Measurements from ENCODE around the gene ARHGAP26. TPM values are rescaled to one million over a fixed set of nuclear protein-coding genes. Genes with fewer than 3 reads are reported as not detected.
A peak's percentile ranks its signal among the peaks of the same experiment; 100 is the strongest.

Gene ARHGAP26
- total and polyA plus RNA-seq, 7 donors = 2.5 to 28.7 (median 12.0) TPM

GRCh38 chr5:143208365-143208641 lies 438.1 kb downstream of the ARHGAP26 start:
- Histone ChIP-seq H3K36me3 (ENCODE audit: insufficient read depth in 1 of 2, low read depth in 1 of 2) (no peaks in the 10 kb centered on the region), H3K27ac (peak overlapping the region; percentile 41), H3K4me3 (no peak overlapping the region), H3K4me1 (peaks cover 30% of the 10 kb centered on the region), H3K27me3 (ENCODE audit: insufficient read depth in 3 of 3, low read length in 2 of 3) (no peaks in the 10 kb centered on the region), H3K9me3 (no peaks in the 10 kb centered on the region)
- TF ChIP-seq CTCF (IDR thresholded peaks at IDR 0.05) = no peak
- ATAC-seq = no peak
- intact Hi-C loops (cut with DNase I) = no loop called here
- DNase-seq = no peak
- 74 to 76% (median 75%) methylated on average over 2 of the region's 2 CpGs for WGBS, 3 donors

GRCh38 chr5:143208781-143209510 lies 438.8 kb downstream of the ARHGAP26 start:
- Histone ChIP-seq H3K4me1 (peaks cover 30% of the 10 kb centered on the region), H3K36me3 (ENCODE audit: insufficient read depth in 1 of 2, low read depth in 1 of 2) (no peaks in the 10 kb centered on the region), H3K4me3 (no peak overlapping the region), H3K27ac (no peak overlapping the region), H3K27me3 (ENCODE audit: insufficient read depth in 3 of 3, low read length in 2 of 3) (no peaks in the 10 kb centered on the region), H3K9me3 (no peaks in the 10 kb centered on the region)
- 93 to 98% (median 96%) methylated on average over 2 of the region's 2 CpGs for WGBS, 3 donors
- TF ChIP-seq CTCF (IDR thresholded peaks at IDR 0.05) = no peak
- DNase-seq = no peak
- ATAC-seq = no peak
- intact Hi-C loops (cut with DNase I) = no loop called here

GRCh38 chr5:143209881-143210395 lies 439.8 kb downstream of the ARHGAP26 start:
- 73 to 89% (median 85%) methylated on average over 11 of the region's 11 CpGs for WGBS, 3 donors
- intact Hi-C loops (cut with DNase I) = no loop called here
- Histone ChIP-seq H3K9me3 (no peaks in the 10 kb centered on the region), H3K4me1 (peaks cover 26% of the 10 kb centered on the region), H3K4me3 (no peak overlapping the region), H3K36me3 (ENCODE audit: insufficient read depth in 1 of 2, low read depth in 1 of 2) (no peaks in the 10 kb centered on the region), H3K27me3 (ENCODE audit: insufficient read depth in 3 of 3, low read length in 2 of 3) (no peaks in the 10 kb centered on the region), H3K27ac (no peak overlapping the region)
- ATAC-seq (no peak), DNase-seq (no peak)
- no peak for TF ChIP-seq CTCF (IDR thresholded peaks at IDR 0.05)

- DNase-seq (no peak), ATAC-seq (no peak)
- no peak overlapping the region for H3K4me3 ChIP-seq
- no peak overlapping the region for H3K27ac ChIP-seq
- H3K9me3 ChIP-seq = no peaks in the 10 kb centered on the region
- TF ChIP-seq CTCF (IDR thresholded peaks at IDR 0.05) = no peak
- no peaks in the 10 kb centered on the region for H3K36me3 ChIP-seq (ENCODE audit: insufficient read depth in 1 of 2, low read depth in 1 of 2)
- intact Hi-C loops (cut with DNase I) = no loop called here
- H3K27me3 ChIP-seq (ENCODE audit: insufficient read depth in 3 of 3, low read length in 2 of 3) = no peaks in the 10 kb centered on the region
- H3K4me1 ChIP-seq = peaks cover 19% of the 10 kb centered on the region
- 84 to 93% (median 85%) methylated on average over 4 of the region's 4 CpGs for WGBS, 3 donors
Measured at GRCh38 chr5:143210576-143210975, 440.4 kb downstream of the ARHGAP26 start.

- ATAC-seq = no peak
- intact Hi-C loops (cut with DNase I) = no loop called here
Measured at GRCh38 chr5:143212261-143212660, 442.1 kb downstream of the ARHGAP26 start.

More at GRCh38 chr5:143212261-143212660, 442.1 kb downstream of the ARHGAP26 start:
- 67 to 81% (median 67%) methylated on average over 1 of the region's 1 CpG for WGBS, 3 donors
- H3K27me3 ChIP-seq (ENCODE audit: insufficient read depth in 3 of 3, low read length in 2 of 3) = no peaks in the 10 kb centered on the region
- TF ChIP-seq CTCF (IDR thresholded peaks at IDR 0.05) = no peak
- no peak for DNase-seq
- H3K4me1 ChIP-seq = peaks cover 10% of the 10 kb centered on the region
- no peak overlapping the region for H3K4me3 ChIP-seq
- no peaks in the 10 kb centered on the region for H3K36me3 ChIP-seq (ENCODE audit: insufficient read depth in 1 of 2, low read depth in 1 of 2)
- H3K9me3 ChIP-seq = no peaks in the 10 kb centered on the region
- H3K27ac ChIP-seq = no peak overlapping the region
